ENCODE data around the gene FKBP1A. TPM values are rescaled to one million over a fixed set of nuclear protein-coding genes. Genes with fewer than 3 reads are reported as not detected.
A peak's percentile ranks its signal among the peaks of the same experiment; 100 is the strongest.

FKBP1A gene
- total and polyA plus RNA-seq, 7 donors: 71.7 to 515 (median 118) TPM

- 81 to 88% methylated on average over 12 of the region's 12 CpGs for WGBS, 2 donors
- intact Hi-C loops (cut with DNase I): loop anchor here (2.0 kb wide), 2 partner anchors 57 to 143 kb away; partner anchors contain the start of genes NSFL1C and SNPH
- peak overlapping the region; percentile 97 to 99 (median 98) for H3K27ac ChIP-seq
- H3K4me3 ChIP-seq: no peak overlapping the region
- H3K9me3 ChIP-seq: no peaks in the 10 kb centered on the region
- H3K27me3 ChIP-seq: no peaks in the 10 kb centered on the region
- peaks cover 0 to 43% (median 38%) of the 10 kb centered on the region in 4 donors for H3K4me1 ChIP-seq
- TF ChIP-seq CTCF (IDR thresholded peaks at IDR 0.05) (no peak), EP300 (IDR thresholded peaks at IDR 0.05) (no peak), POLR2AphosphoS5 (IDR thresholded peaks at IDR 0.05) (no peak), POLR2A (IDR thresholded peaks at IDR 0.05) (no peak)
- no peaks in the 10 kb centered on the region for H3K36me3 ChIP-seq
- peak; percentile 59 for DNase-seq
Observed at GRCh38 chr20:1323830-1324597, 68.8 kb downstream of the FKBP1A start.

- TF ChIP-seq CTCF (IDR thresholded peaks at IDR 0.05): no peak
- no peak for TF ChIP-seq EP300 (IDR thresholded peaks at IDR 0.05)
- no peak for TF ChIP-seq POLR2AphosphoS5 (IDR thresholded peaks at IDR 0.05)
- no peak for TF ChIP-seq POLR2A (IDR thresholded peaks at IDR 0.05)
- intact Hi-C loops (cut with DNase I): no loop called here
- 79 to 84% methylated on average over 6 of the region's 6 CpGs for WGBS, 2 donors
- H3K4me1 ChIP-seq: peaks cover 0 to 36% (median 31%) of the 10 kb centered on the region in 4 donors
- H3K27ac ChIP-seq: peak overlapping the region; percentile 13 to 99 (median 98)
- no peak overlapping the region for H3K4me3 ChIP-seq
- peak; percentile 42 for DNase-seq
- no peaks in the 10 kb centered on the region for H3K9me3 ChIP-seq
- no peaks in the 10 kb centered on the region for H3K27me3 ChIP-seq
- H3K36me3 ChIP-seq: no peaks in the 10 kb centered on the region
Observed at GRCh38 chr20:1323256-1323655, 69.6 kb downstream of the FKBP1A start.

GRCh38 chr20:1322511-1323245 lies 70.2 kb downstream of the FKBP1A start:
- WGBS, 2 donors: 77 to 85% methylated on average over 11 of the region's 11 CpGs
- intact Hi-C loops (cut with DNase I): no loop called here
- no peaks in the 10 kb centered on the region for H3K27me3 ChIP-seq
- no peaks in the 10 kb centered on the region for H3K9me3 ChIP-seq
- DNase-seq: peak; percentile 72
- H3K36me3 ChIP-seq: no peaks in the 10 kb centered on the region
- no peak for TF ChIP-seq CTCF (IDR thresholded peaks at IDR 0.05)
- TF ChIP-seq EP300 (IDR thresholded peaks at IDR 0.05): peak in 2 of 4 donors; percentile 7 to 27
- TF ChIP-seq POLR2A (IDR thresholded peaks at IDR 0.05): no peak
- peak in 2 of 4 donors; percentile 34 to 70 for TF ChIP-seq POLR2AphosphoS5 (IDR thresholded peaks at IDR 0.05)
- peaks cover 0 to 31% (median 26%) of the 10 kb centered on the region in 4 donors for H3K4me1 ChIP-seq
- H3K27ac ChIP-seq: peak overlapping the region; percentile 45 to 99 (median 98)
- no peak overlapping the region for H3K4me3 ChIP-seq

DNA sequence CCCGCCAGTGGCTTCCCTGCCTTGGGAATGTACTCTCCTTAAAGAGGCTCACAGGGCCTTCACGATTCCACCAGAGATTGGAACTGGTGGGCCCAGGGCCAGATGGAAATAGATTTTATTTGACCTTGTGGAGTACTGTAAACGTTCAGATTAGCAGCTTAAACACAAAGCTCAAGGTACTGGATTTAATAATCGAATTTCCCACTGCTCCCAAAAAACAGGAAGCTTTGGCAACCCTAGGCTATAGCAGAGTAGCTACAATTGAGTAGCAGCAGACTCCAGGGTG lies 71.3 kb downstream of the FKBP1A start:
- Histone ChIP-seq H3K27ac (no peak overlapping the region), H3K4me1 (peaks cover 0 to 20% (median 15%) of the 10 kb centered on the region in 4 donors), H3K4me3 (no peak overlapping the region), H3K27me3 (no peaks in the 10 kb centered on the region), H3K36me3 (no peaks in the 10 kb centered on the region), H3K9me3 (no peaks in the 10 kb centered on the region)
- no peak for DNase-seq
- 47 to 70% methylated on average over 4 of the region's 4 CpGs for WGBS, 2 donors
- intact Hi-C loops (cut with DNase I): no loop called here
- TF ChIP-seq EP300 (IDR thresholded peaks at IDR 0.05): no peak

DNA sequence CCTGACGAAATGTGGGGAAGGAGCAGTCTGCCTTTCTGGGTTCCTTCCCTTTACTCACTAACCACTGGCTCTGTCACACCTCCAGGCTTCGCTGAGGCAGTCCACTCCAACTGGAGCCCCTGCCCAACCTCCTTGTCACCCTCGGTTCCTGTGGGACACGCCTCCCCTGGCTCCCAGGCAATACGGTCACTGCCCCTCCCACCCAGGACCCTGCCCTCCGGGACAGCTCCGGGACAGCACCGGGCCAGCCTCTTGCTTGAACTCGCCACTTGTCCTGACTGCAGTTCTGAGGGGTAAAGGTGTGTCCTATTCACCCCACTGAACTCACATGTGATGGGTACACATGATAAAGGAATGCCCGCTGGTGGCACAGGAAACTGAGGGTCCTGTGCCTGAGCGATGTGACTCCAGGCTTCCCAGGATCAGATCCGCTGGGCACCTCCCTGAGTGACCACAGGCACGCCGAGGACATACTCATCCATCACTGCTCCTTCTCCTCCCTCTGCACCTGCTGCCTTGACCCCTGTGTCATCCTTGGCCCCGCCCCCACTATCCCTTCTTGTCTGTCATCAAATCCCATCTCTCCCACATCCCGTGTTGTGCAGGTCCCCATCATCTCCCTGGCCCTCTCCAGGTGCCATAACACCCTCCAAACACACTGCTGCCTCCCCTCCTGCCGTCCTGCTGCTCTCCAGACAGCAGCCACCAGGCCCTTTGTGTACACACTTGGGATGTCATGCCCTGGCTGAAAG lies 71.8 kb downstream of the FKBP1A start:
- intact Hi-C loops (cut with DNase I): no loop called here
- DNase-seq: no peak
- Histone ChIP-seq H3K36me3 (no peaks in the 10 kb centered on the region), H3K27ac (no peak overlapping the region), H3K9me3 (no peaks in the 10 kb centered on the region), H3K4me1 (peaks cover 0 to 15% (median 10%) of the 10 kb centered on the region in 4 donors), H3K4me3 (no peak overlapping the region), H3K27me3 (no peaks in the 10 kb centered on the region)
- 82% methylated on average over 17 of the region's 17 CpGs for WGBS, 2 donors
- TF ChIP-seq EP300 (IDR thresholded peaks at IDR 0.05) (no peak), POLR2AphosphoS5 (IDR thresholded peaks at IDR 0.05) (no peak), CTCF (IDR thresholded peaks at IDR 0.05) (no peak), POLR2A (IDR thresholded peaks at IDR 0.05) (no peak)

Measured in sigmoid colon (tissue), 7 donors.